GOT3 (cell line): Measurements from ENCODE around the gene NAGPA.
"Not testable (repeated sequence)": the region's sequence is repeated elsewhere in the genome, so short reads cannot be mapped to it uniquely, and the experiment has no call there.

Experiments
- DNase-seq: peaks from one replicate; lab custom pipeline; 2025; ENCODE audit warnings: mixed read lengths; lab: John Stamatoyannopoulos, UW

The NAGPA gene, protein sequence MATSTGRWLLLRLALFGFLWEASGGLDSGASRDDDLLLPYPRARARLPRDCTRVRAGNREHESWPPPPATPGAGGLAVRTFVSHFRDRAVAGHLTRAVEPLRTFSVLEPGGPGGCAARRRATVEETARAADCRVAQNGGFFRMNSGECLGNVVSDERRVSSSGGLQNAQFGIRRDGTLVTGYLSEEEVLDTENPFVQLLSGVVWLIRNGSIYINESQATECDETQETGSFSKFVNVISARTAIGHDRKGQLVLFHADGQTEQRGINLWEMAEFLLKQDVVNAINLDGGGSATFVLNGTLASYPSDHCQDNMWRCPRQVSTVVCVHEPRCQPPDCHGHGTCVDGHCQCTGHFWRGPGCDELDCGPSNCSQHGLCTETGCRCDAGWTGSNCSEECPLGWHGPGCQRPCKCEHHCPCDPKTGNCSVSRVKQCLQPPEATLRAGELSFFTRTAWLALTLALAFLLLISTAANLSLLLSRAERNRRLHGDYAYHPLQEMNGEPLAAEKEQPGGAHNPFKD

DNA sequence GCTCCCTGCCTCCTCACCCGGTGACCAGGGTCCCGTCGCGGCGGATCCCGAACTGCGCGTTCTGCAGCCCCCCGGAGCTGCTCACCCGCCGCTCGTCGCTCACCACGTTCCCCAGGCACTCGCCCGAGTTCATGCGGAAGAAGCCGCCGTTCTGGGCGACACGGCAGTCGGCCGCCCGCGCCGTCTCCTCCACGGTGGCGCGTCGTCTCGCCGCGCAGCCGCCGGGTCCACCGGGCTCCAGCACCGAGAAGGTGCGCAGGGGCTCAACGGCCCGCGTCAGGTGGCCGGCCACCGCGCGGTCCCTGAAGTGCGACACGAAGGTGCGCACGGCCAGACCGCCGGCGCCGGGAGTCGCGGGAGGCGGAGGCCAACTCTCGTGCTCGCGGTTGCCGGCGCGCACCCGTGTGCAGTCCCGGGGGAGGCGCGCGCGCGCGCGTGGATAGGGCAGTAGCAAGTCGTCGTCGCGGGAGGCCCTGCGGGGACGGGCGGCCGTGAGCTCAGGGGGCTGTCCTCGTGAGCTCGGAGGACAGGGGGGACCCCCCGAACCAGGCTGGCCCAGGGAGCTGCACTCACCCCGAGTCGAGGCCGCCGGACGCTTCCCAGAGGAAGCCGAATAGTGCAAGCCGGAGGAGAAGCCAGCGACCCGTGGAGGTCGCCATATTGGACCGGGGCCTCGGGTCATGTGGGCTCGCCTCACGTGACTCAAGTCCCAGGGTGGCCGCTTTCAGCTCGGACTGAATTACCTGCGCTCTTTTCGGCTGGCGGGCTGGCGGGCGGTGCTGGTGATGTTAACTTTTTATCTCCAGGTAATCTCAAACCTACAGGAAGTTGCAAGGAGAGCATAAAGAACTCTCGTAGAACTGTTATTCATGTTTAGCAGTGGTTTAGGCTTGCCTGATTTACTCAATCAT is at the start of gene NAGPA:
Gene NAGPA (minus strand): TSS at position 680 of the 911 bp plus-strand sequence. CDS start 21 bp downstream, at position 659.
- peak; percentile 17 for DNase-seq

DNA sequence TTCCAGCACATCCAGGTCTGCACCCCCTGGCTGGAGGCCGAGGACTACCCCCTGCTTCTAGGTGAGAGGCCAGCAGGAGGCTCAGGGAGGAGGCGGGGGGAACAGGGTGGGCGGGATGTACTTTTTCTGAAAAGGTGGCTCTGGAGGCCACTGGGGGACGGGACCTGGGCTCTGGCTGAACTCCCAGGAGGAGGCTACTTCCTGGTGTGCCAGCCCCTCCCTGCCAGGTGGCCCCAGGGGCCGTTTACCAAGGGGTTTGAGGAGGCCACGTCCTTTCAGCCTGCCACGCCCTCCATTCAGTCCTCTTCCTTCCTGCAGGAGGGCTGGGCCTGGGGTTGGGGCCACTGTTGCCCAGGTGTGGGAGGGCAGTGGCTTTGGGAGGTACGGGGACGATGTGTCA is 47.3 kb upstream of the NAGPA start:
- DNase-seq = not testable (repeated sequence)

DNA sequence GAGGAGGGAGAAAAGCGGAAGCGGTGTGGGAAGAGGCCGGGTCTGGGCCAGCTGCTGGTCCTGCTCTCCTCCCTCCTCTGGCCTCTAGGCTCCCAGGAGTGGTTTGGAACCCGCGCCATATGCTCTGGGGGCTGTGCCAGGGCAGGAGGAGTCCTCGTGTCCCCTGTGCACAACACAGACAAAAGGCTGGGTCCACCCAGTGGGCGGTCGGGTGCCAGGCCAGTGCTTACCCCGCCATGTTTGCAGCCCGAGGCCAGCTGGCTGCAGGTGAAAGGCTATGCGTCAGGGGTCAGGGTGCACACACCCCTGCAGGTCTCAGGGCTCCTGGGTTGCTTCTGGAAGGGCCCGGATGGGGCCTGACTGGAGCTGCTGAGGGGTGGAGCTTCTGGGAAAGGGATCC is 46.7 kb upstream of the NAGPA start:
- DNase-seq = not testable (repeated sequence)

DNA sequence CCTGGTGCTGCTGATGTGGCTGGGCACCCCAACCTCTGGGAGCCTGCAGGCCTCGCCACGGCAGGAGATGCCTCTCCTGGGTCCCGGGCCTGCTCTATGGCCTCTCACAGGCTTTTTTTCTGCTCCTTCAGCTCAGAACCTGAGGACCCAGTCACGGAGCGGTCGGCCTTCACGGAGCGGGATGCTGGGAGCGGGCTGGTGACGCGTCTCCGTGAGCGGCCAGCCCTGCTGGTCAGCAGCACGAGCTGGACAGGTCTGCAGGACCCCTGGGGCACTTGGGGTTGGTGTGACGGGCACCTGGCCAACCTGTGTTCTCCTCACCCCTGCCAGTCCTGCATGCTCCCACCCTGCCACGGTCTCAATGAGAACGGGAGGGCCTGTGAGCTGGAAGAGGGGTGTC is 44.9 kb upstream of the NAGPA start:
- DNase-seq = no peak

DNA sequence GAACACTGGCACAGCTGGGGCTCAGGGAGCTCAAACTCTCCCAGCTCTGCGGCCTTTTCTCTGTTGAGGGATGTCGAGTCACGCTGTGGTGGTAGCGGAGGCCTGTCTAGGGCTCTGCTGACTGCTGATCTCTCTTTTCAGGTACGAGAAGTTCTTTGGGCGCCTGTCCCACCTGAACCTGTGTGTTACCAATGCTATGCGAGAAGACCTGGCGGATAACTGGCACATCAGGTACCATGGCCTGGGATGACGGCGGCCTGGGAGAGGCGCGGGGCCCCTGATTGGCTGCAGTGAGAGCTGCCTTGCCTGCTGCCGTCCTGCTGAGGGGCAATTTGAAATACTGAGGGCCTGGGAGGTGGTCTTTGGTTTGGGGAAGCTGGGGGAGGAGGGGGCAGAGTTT is 43.6 kb upstream of the NAGPA start:
- no peak for DNase-seq

DNA sequence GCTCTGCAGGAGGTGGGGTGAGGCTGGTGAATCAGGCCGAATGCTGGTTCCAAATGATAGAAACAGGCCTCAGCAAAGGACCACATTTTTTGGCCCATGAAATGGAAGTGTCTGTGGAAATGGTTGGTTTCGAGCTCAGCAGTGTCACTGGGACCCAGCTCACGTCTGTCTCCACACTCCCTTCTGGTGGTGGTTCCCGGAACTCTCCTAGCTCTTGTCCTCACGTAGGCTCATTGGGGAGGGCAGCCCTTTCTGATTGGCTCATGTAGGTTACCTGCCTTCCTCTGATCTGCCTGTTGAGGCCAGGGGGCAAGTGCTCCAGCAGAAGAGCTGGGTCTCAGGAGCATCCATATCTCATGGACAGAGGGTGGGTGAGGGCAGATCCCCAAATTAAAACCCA is 41.9 kb upstream of the NAGPA start:
- DNase-seq = no peak

DNA sequence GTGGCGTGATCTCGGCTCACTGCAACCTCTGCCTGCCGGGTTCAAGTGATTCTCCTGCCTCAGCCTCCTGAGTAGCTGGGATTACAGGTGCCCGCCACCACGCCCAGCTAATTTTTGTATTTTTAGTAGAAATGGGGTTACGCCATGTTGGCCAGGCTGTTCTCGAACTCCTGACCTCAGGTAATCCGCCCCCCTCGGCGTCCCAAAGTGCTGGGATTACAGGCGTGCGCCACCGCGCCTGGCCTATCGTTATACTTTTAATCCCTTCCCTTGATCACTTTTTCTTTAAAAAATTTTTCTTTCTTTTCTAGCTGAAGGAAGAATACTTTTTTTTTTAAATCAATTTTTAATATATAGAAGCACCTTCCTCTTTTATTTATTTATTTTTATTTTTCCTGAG is 40.0 kb upstream of the NAGPA start:
- not testable (repeated sequence) for DNase-seq

DNA sequence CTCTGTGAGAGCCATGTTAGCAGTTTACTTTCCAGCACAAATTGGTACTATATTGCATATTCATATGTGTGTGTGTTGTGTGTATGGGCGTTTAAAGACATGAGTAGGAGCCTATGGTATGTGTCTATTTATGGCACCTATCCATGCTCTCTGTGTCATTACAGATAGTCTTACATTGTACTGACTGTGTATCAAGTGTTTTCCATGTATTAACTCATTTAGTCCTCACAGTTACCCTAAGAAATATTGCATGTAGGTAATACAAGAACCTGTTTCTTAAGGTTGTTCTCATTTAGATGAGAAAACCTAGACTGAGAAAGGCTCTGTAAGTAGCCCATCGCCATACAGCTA is 39.5 kb upstream of the NAGPA start:
- no peak for DNase-seq

DNA sequence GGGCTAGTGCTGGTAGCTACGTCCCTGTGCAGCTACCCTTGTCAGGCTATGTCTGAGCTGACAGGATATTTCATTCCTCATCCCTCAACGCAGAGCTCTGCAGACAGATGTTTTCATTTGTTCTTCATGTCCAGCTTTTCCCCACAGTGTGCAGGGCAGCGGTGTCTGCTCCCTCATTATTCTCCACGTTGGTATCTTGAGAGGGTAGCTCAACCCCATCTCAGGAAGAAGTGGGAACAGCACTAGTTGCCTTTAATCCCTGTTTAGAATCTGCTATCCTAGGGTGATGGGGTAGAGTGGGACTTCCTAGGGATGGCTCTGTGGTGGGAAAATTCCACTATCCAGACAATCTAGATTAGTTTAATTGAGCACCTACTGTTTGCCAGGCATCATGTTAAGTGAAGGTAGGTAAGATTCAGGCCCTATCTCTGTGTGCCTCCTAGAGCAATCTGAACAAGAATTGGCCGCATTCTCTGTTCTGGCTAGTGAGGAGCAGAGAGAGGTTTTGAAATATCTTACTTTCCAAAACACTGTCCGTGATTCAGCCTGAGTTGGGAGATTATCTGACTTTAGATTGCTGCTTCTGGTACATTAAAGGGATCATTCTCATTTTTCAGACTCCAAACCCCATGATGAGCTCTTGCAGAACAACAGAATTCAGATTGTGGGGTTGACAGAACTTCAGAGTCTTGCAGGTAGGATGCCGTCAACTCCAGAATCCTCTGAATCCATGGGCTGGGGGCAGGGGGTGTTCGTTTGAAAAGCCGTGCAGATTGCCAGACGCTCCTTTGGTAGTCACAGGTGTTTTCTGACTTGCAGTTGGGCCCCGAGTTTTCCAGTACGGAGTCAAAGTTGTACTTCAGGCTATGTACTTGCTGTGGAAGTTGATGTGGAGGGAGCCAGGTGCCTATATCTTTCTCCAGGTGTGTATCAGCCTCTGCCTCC is 38.9 kb upstream of the NAGPA start:
- no peak for DNase-seq

DNA sequence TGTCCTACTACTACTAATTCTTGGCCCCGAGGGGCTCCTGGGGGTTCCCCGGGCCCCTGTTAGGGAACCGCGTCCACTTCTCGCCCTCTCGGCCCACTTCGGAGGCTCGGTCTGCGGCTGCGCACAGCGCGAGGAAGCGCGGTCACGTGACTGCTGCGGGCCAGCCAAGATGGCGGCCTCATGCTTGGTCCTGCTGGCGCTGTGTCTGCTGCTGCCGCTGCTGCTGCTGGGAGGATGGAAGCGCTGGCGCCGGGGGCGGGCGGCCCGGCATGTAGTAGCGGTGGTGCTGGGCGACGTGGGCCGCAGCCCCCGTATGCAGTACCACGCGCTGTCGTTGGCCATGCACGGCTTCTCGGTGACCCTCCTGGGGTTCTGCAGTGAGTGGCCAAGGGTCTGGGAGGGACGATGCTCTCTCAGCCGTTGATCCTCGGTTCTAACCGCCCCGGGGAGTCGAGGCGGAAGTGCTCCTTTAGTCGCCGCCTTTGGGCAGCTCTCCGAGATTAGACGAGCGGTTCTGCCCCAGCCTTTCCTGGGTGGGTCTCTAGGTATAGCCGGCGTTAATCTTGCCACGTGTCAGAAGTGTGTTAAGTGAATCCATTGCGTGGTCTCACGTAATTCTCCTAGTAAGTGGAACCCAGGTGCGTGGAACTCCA is 38.1 kb upstream of the NAGPA start, which contains the start of gene ALG1:
Gene ALG1 (plus strand): TSS at position 163 of the 653 bp plus-strand sequence. CDS start 7 bp downstream, at position 170.
- DNase-seq = peak; percentile 48

DNA sequence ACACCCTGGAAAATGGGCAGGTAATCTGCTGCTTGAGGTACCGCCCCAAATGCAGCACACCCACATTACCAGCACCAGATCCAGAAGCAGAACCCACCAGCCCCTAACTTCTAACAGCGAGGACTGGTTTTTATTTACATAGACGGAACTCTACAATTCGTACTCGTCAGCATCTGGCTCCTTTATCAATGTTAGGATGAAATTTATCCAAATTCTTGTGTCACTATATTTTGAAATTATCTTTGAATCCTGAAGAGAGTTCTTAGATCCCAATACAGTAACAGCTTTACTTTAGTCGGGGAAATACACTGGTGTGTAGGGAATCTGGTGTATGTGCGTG is 37.6 kb upstream of the NAGPA start:
- DNase-seq = no peak

DNA sequence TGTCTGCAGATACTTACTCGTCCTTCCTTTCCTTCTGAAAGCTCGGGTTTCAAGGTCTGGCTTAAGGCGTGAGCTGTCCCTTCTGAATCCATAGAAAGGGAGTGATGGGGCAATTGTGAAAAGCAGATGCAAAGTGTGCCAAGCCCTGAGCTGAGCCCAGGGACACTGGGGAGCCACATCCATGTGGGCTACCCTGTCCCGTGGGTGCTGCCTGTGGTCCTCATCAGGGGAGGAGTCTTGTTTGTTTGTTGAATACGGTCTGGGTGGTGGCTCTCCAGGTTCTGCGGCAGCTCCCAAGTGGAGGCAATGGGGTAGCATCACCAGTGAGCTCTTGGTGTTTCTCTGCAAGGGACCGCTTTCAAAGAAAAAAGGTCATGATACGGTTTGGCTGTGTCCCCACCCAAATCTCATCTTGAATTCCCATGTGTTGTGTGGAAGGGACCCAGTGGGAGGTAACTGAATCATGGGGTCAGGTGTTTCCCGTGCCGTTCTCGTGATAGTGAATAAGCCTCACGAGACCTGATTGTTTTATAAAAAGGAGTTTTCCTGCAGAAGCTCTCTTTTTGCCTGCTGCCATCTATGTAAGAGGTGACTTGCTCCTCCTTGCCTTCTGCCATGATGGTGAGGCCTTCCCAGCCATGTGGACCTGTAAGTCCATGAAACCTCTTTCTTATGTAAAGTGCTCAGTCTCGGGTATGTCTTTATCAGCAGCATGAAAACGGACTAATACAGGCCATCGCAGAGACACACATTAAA is 36.9 kb upstream of the NAGPA start:
- DNase-seq = no peak

DNA sequence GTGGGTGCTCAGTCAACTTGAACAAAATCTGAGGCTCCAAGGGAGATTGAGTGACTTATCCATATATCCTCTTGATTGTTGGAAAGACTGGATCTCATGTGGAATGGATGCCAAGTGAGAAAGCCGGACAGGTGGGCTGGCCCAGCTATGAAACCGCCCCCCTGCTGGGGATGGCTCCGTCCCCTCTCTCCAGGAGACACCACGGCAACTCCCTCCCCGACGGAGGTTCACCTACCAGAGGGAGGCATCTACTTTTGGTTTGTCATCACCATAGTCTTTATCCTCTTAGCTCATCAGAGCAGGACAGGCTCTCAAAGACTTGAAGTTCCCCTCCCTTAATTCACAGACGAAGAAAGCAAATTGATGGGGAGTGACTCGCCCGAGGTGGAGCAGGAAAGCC is 36.1 kb upstream of the NAGPA start:
- no peak for DNase-seq

DNA sequence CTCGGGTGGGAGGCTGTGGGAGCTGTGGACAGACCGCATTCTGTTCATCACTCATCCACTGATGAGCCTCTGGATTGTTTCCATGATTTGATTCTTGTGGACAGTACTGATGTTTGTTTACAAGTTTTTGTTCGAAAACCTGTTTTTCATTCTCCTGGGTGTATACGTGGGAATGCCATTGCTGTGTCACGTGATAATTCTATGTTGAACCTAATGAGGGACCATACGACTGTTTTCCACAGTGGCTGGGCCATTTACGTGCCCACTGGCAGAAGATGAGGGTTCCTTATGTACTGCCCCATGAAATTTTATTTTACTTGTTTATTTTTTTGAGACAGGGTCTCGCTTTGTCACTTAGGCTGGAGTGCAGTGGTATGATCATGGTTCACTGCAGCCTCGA is 35.3 kb upstream of the NAGPA start:
- DNase-seq = no peak

DNA sequence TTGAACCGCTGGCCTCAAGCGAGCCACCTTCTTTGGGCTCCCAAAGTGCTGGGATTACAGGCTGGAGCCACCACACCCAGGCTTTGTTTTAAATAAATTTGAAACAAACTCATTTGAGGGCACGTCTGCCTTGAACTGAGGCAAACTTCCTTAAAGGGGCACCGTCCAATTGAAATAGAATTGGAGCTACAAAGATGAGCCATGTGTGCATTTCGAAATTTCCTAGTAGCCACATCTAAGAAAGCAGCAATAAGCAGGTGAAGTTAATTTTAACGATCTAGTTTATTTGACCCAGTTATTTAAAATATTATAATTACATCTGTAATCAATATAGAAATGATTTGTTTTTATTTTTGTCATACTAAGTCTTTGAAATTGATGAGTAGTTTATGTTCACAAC is 32.8 kb upstream of the NAGPA start:
- DNase-seq = no peak

DNA sequence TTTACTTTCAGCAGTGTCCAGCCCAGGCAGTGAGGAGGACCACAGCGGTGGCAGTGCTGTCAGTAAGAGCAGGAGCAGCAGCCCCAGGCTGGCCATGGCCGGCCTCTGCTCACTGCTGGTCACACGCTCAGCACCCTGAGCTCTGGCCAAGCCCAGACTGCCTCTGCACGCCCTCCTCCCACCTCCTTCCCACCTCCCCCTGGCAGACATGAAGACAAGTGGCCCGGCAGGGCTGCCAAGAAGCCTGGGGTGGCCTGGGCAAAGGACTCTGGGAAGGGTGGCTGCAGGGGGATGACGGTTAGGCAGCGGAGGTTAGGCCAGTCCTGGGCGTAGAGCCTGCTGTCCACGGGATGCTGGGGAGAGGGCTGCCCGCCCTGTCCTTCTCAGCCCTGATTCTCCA is 32.1 kb upstream of the NAGPA start, which contains the start of gene C16orf89:
Gene C16orf89 (minus strand): TSS at position 144 of the 400 bp plus-strand sequence. CDS start 48 bp downstream, at position 96.
- no peak for DNase-seq

DNA sequence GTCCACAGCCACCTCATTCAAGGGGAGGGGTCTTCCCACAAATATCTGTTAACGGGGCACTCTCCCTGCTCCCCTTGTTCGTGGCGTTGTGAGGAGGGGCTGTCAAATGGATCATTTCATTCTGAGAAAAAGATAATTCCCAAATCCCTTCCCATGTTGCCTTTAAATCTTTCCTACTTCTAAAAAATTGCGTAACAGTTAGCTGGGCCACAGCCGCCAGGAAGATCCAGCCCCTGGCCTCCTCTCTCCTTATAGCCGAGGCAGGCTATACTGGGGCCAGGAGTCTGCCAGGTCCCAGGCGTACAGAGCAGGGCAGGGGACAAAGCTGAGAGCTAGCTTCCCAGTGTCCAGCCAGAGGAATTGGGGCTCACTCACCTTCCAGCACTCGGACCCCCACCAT is 31.6 kb upstream of the NAGPA start:
- DNase-seq = no peak

DNA sequence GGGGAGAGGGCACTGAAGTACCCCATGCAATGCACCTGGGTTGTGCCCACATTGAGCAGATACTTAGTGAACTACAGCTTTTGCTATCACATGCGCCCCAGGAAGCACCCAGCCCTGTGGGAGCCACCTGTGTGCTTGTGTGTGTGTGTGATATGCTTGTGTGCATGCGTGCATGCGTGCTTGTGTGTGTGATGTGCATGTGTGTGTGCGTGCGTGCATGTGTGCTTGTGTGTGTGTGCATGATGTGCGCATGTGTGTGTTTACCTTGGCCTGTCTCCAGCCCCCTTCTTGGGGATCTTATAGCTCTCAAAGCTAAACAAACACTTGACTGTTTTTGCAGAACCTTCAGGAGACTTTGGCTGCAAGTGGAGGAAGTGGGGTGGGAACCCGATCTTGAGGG is 31.2 kb upstream of the NAGPA start:
- DNase-seq = no peak

DNA sequence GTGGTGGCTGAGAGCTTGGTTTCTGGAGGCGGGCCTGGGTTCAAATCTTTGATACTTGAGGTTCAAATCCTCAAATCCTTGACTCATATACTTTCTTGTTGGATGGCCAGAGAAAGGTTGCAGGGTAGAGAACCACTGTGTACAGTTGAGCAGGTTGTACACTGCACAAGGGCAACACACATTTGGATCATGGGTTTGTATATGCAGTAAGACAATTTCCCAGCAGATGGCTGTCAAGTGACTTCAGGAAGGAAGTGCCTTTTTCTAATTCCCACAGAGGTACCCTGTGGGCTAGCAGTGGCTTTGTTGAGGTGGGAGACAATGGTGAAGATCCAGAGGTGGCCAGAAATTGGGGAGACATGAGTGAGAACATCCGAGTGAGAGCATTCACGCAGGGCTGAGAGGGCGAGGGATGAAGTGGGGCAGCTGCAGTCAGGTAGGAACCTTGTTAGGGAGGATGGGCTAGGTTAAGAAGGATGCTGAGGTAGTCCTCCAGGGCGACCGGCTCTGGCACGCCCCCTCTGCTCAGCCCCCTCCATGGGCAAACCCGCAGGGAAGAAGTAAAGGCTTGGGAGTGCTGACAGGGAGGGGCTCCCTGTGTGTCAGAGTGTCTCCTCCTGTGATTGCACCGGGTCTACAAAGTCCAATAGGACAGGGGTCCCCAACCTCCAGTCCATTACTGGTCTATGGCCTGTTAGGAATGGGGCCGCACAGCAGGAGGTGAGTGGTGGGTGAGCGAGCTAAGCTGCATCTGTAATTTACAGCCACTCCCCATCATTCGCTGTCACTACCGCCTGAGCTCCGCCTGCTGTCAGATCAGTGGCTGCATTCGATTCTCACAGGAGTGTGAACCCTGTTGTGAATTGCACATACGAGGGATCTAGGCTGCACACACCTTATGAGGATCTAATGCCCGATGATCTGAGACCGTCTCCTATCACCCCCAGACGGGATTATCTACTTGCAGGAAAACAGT is 29.3 kb upstream of the NAGPA start:
- no peak for DNase-seq
